ENCODE data around the gene KAT8.

The KAT8 gene

DNA sequence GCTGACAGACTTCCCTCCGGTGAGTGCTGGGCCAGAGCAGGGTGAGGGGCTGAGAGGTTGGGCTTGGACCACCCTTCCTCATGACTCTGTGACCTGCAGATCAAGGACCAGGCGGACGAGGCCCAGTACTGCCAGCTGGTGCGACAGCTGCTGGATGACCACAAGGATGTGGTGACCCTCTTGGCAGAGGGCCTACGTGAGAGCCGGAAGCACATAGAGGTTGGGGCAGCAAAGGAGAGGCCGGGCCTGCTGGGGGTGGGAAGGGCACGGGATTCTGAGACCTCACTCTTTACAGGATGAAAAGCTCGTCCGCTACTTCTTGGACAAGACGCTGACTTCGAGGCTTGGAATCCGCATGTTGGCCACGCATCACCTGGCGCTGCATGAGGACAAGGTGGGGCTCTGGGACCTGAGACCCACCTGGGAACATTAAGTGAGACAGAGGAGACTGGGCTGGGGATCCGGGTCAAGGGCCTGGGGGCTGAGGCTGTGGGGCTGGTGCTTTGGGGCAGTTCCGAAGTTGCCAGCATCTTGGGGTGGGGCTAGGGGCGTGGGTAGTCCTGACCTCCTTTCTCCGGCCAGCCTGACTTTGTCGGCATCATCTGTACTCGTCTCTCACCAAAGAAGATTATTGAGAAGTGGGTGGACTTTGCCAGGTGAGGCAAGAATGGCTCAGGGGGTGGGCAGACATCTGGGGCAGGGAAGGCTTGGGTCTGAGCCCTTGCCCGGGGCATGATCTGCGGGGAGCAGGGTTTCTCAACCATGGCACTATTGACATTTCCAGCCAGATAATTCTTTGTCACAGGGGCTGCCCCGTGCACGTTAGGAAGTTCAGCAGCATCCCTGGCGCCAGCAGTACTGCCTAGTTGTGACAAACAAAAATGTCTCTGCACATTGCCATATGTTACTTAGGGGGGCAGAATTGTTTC, 7.1 kb upstream of the KAT8 start:
- Mint-ChIP-seq H3K4me3 (peak overlapping the region in 1 of 2 donors; percentile 78), H3K27ac (no peak overlapping the region), H3K4me1 (peaks cover 61% of the 10 kb centered on the region), H3K27me3 (no peaks in the 10 kb centered on the region), H3K9me3 (no peaks in the 10 kb centered on the region)
- DNase-seq, result no peak
- ATAC-seq, result no peak

DNA sequence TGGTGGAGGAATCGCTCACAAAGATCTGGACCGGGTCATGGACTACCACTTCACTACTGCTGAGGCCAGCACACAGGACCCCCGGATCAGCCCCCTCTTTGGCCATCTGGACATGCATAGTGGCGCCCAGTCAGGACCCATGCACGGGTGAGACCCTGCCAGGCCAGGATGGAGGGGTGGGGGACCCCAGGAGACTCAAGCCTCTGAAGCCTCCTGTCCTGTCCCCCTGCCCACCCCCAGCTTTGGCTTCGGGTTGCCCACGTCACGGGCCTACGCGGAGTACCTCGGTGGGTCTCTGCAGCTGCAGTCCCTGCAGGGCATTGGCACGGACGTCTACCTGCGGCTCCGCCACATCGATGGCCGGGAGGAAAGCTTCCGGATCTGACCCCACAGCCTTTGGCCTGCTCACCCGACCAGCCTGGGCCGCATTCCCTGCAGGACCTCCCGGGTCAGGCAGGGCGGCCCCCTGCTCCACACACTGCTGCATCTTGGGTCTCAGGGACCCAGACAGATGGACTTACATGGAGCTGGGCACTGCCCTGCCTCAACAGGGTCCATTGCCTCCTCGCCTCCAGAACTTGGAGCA, 5.5 kb upstream of the KAT8 start:
- H3K9me3 Mint-ChIP-seq, result no peaks in the 10 kb centered on the region
- H3K27ac Mint-ChIP-seq, result no peak overlapping the region
- peaks cover 67% of the 10 kb centered on the region for H3K4me1 Mint-ChIP-seq
- no peak for ATAC-seq
- no peak for DNase-seq
- no peak overlapping the region for H3K4me3 Mint-ChIP-seq
- H3K27me3 Mint-ChIP-seq, result no peaks in the 10 kb centered on the region

DNA sequence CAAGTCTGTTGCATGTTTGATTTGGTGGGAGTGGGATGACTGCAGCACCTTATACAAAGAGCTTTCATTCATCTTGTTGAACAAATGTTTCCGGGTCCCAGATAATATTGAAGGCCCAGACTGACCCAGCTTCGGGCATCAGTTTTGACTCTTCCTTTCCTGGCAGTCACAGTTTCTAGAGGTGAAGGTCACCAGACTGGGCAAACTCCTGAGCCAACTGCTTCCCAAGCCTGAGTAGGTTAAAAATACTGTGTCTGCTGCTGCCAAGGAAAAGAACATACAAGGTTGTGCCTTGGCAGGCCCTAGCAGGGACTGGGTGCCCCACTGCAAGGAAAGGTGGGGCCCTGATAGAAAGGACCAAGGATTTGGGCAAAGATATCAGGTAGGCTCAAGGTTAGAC, 4.8 kb upstream of the KAT8 start:
- Mint-ChIP-seq H3K4me3 (no peak overlapping the region), H3K9me3 (no peaks in the 10 kb centered on the region), H3K4me1 (peaks cover 60% of the 10 kb centered on the region), H3K27me3 (no peaks in the 10 kb centered on the region), H3K27ac (peak overlapping the region in 1 of 2 donors; percentile 19)
- DNase-seq, result no peak
- ATAC-seq, result no peak

DNA sequence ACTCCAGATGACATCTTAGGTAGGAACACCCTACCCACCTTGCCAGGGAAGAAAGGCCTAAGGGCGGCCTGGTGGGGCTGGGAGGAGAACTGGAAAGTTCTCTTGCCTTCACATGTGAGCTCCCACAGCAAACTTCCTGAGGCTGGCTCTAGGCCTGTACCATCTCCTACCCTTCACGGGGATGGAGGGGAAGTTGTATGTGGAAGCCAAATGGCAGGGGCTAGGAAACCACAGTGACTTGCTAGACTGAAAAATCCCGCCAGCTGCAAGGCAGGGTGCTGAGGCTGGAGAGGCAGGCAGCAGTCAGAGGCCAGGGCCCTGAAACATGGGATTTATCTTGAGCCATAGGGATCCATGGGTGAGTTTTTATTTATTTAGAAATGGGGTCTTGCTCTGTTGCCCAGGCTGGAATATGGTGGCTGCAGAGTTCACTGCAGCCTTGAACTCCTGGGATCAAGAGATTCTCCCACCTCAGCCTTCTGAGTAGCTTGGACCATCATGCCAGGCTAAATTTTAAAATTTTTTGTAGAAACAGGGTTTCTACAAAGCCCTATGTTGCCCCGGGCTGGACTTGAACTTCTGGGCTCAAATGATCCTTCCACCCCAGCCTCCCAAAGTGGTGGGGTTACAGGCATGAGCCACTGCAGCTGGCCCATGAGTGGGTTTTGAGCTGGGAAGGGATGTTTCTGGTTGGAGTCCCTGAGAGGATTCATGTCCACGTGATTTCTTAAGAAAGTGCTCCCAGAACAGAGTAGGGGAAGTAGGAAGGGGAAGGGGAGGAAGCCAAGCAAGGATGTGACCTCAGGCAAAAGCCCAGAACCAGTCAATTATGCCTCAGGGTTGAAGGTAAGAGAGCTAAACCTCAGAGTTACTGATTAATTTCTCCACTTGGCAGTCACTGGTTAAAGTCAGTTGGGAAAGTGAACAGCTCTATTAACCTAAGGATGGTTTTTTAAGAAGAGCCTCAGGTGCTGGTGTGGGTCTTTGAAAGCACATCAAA, 4.0 kb upstream of the KAT8 start:
- ATAC-seq (no peak), DNase-seq (no peak)
- H3K4me1 Mint-ChIP-seq, result peaks cover 62% of the 10 kb centered on the region
- H3K4me3 Mint-ChIP-seq, result no peak overlapping the region
- peak overlapping the region in 1 of 2 donors; percentile 43 for H3K27ac Mint-ChIP-seq
- no peaks in the 10 kb centered on the region for H3K9me3 Mint-ChIP-seq
- H3K27me3 Mint-ChIP-seq, result no peaks in the 10 kb centered on the region

DNA sequence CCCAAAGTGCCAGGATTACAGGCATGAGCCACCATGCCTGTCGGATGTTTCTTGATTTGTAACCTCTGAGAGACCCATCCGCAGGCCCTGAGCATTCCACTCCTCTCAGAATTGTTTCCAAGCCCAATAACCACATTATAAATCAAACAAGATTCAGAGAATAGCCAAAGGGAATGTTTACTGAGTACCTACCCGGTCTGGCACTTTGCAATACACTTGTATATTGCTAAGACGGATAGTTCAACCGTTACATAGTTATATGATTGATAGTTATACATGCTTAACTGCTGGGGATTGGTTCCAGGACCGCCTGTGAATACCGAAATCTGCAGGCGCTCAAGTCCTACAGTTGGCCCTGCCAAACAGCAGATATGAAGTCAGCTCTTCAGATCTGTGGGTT, 3.0 kb upstream of the KAT8 start:
- DNase-seq (no peak), ATAC-seq (no peak)
- Mint-ChIP-seq H3K9me3 (no peaks in the 10 kb centered on the region), H3K27me3 (no peaks in the 10 kb centered on the region), H3K27ac (no peak overlapping the region), H3K4me3 (no peak overlapping the region), H3K4me1 (peaks cover 69% of the 10 kb centered on the region)

DNA sequence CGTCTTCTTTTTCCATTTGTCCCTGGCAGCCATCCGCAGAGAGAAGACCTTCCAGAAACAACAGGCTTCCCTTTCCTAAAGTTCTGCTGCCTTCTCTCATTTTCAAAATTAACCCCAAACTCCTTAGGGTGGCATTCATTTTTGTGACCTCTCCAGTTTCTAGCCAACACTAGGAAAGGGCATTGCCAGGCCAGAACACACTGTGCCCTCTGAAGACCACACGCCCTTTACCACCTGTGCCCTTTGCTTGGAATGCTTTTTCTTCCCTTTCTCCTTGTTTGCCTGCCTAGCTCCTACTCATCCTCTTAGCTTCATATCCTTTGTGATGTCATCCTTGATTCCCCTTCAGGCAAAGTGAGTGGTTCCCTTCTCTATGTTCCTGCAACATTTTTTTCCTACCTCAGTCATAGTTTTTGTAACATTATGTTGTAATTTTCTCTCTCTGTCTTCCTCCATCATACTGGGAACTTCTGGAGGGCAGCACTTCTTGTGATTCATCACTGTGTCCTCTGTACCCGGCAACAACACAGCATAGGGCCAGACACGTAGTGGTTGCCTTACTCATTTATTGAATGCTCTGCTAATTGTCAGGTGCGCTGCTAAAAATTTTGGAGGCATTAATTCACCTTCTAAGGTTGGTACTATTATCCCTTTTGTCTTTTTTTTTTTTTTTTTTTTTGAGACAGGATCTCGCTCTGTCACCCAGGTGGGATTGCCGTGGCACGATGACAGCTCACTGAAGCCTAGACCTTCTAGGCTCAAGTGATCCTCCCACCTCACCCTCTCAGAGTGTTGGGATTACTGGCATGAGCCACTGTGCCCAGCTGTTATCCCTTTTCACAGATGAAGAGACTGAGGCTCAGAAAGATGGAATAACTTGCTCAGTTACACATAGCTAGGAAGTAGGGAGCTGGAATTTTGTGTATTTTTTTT, 1.0 kb downstream of the KAT8 start:
- Mint-ChIP-seq H3K9me3 (no peaks in the 10 kb centered on the region), H3K4me3 (peak overlapping the region; percentile 87 to 96), H3K27me3 (no peaks in the 10 kb centered on the region), H3K27ac (peak overlapping the region; percentile 50 to 90), H3K4me1 (peaks cover 44% of the 10 kb centered on the region)
- DNase-seq (no peak), ATAC-seq (no peak)

DNA sequence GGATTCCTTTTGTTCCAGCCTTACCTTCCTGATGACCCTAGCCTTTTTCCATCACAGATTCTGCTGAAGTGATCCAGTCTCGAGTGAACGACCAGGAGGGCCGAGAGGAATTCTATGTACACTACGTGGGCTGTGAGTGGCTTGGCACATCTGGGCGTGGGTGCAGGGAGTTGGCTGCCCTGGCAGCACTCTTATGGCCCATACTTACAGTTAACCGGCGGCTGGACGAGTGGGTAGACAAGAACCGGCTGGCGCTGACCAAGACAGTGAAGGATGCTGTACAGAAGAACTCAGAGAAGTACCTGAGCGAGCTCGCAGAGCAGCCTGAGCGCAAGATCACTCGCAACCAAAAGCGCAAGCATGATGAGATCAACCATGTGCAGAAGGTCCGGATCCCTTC, 2.7 kb downstream of the KAT8 start:
- H3K4me3 Mint-ChIP-seq, result no peak overlapping the region
- H3K27me3 Mint-ChIP-seq, result no peaks in the 10 kb centered on the region
- H3K27ac Mint-ChIP-seq, result peak overlapping the region in 1 of 2 donors; percentile 64
- no peak for DNase-seq
- no peaks in the 10 kb centered on the region for H3K9me3 Mint-ChIP-seq
- ATAC-seq, result no peak
- peaks cover 31% of the 10 kb centered on the region for H3K4me1 Mint-ChIP-seq

DNA sequence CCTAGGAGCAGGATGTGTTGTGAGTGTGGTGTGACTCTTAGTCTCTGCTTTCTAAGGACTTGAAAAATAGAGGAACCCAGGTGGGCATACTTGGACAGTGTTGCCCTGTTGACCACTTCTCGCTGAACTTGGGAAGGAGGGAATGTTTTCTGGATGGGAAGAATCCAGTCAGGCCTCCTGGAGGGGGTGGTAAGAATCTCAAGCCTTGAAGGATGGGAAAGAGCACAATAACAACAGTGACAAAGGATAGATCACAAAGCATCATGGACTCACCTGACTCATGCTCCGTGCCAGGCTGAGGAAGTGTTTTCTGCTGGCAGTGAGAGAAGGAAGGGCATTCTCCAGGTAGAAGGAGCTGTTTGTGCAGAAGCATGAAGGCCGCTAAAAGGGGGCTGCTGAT, 8.4 kb downstream of the KAT8 start:
- no peaks in the 10 kb centered on the region for H3K9me3 Mint-ChIP-seq
- no peak for ATAC-seq

DNA sequence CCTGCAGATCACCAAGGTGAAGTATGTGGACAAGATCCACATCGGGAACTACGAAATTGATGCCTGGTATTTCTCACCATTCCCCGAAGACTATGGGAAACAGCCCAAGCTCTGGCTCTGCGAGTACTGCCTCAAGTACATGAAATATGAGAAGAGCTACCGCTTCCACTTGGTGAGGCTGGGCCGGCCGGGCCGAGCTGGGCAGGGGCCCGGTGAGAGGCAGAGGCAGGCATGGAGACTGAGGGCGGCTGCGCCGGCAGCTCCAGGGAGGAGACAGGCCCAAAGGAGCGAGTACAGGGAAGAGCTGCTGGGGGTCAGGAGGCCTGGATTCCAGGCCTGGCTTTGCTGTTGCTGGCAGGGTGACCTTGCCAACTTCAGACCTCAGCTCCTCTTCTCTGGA, 9.7 kb downstream of the KAT8 start:
- ATAC-seq (no peak), DNase-seq (no peak)
- Mint-ChIP-seq H3K4me1 (peaks cover 6% of the 10 kb centered on the region), H3K27ac (peak overlapping the region in 1 of 2 donors; percentile 34), H3K4me3 (no peak overlapping the region), H3K27me3 (no peaks in the 10 kb centered on the region), H3K9me3 (no peaks in the 10 kb centered on the region)

More for the DNA sequence above, 8.4 kb downstream of the KAT8 start:
- Mint-ChIP-seq H3K4me1 (peaks cover 6% of the 10 kb centered on the region), H3K27me3 (no peaks in the 10 kb centered on the region), H3K4me3 (no peak overlapping the region), H3K27ac (peak overlapping the region in 1 of 2 donors; percentile 89)
- DNase-seq, result no peak

DNA sequence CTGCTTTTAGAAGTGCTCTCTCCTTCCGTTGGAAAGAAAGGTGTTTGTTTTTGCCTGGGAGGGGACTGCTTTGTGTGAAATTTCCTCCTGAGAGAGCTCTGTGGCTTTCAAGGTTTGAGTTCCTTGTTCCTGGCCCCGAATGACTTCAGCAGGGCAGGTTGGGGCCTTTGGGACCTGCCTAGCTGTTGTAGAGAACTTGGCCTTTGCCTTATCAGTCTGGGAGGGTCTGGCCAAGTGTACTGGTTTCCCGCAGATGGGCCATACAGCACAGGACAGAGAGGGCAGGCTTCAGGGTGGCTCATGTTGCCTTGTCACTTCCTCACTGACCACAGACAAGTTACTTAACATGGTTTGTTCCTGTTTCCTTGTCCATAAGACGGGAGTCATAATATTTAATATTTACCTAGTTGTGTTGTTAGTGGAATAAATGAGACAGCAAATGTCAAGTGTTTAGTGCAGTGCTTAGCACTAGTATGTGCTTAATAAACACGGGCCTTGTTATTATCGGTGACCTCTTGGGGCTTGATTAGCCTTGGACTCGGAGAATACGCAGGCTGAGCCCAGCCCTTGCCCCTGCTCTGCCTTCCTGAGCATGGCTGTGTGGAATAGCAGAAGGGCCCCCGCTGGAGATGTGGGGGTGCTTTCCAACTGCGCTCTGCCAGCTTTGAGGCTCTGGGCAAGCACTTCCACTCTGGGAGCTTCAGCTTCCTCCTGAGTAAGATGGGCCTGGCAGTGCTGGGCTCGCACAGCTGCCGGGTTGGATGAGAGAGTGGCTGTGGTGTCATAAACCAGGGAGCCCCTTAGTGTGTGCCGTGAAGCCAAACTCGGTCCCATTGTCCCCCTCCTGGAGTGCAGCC, 11.5 kb downstream of the KAT8 start:
- Mint-ChIP-seq H3K9me3 (no peaks in the 10 kb centered on the region), H3K4me1 (peaks cover 6% of the 10 kb centered on the region), H3K27ac (peak overlapping the region; percentile 6 to 27), H3K27me3 (no peaks in the 10 kb centered on the region), H3K4me3 (no peak overlapping the region)
- no peak for ATAC-seq
- no peak for DNase-seq

DNA sequence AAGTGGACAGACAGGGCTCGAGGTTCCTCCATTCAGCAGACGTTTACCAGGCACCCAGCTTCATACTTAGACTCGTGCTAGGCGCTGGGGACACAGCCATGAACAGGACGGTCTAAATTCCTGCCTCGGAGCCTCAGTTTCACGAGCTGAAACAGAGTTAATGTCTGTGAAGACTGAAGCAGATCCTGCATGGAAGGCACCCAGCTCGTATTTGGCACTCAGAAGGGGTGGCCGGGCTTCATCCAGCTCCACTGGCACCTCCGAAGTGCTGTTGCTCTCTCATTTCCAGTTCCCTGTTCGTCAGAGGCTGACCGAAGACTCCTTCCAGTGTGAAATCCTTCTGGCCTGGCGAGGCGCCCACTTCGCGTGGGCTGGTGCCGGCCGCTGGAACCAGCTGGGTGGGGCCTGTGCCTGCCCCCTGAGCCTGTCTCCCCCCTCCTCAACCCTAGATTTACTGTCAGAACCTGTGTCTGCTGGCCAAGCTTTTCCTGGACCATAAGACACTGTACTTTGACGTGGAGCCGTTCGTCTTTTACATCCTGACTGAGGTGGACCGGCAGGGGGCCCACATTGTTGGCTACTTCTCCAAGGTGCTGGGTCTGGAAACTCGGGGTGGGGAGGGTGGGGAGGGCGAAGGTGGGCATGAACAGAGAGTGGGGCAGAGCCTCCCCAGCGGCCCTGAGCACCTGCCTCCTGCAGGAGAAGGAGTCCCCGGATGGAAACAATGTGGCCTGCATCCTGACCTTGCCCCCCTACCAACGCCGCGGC, 12.3 kb downstream of the KAT8 start:
- Mint-ChIP-seq H3K9me3 (no peaks in the 10 kb centered on the region), H3K27ac (no peak overlapping the region), H3K4me1 (peaks cover 6% of the 10 kb centered on the region), H3K4me3 (no peak overlapping the region), H3K27me3 (no peaks in the 10 kb centered on the region)
- DNase-seq (no peak), ATAC-seq (no peak)

DNA sequence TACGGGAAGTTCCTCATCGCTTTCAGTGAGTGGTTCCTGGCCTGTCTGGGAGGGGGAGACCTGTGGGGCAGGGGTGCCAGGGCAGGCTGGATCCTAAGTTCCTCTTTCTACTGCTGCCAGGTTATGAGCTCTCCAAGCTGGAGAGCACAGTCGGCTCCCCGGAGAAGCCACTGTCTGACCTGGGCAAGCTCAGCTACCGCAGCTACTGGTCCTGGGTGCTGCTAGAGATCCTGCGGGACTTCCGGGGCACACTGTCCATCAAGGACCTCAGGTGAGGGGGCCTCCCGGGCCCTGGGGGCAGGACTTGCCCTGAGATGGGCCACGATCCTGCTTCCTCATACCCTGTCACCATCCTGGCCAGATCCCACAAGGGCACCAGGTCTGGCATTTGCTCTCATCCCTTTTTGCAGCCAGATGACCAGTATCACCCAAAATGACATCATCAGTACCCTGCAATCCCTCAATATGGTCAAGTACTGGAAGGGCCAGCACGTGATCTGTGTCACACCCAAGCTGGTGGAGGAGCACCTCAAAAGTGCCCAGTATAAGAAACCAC, 12.9 kb downstream of the KAT8 start:
- DNase-seq (no peak), ATAC-seq (no peak)
- Mint-ChIP-seq H3K4me3 (no peak overlapping the region), H3K27me3 (no peaks in the 10 kb centered on the region), H3K4me1 (peaks cover 6% of the 10 kb centered on the region), H3K9me3 (no peaks in the 10 kb centered on the region), H3K27ac (no peak overlapping the region)

DNA sequence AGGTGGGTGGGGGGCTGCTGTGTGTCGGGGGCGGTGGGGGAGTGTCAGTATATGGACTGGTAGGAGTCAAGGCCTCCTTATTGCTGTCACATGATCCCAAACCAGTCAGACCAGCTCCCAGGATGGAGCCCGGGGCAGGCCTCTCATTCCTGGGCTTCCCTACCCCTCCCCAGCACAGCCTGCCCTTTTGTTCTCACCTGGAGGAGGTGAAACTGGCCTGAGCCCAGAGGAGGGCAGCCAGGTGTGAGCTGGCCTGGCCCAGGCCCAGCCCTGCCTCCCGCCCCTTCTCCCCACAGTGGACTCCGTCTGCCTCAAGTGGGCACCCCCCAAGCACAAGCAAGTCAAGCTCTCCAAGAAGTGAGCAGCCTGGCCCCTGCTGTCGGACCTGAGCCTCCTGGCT, 13.4 kb downstream of the KAT8 start:
- no peak overlapping the region for H3K4me3 Mint-ChIP-seq
- DNase-seq (no peak), ATAC-seq (no peak)
- no peaks in the 10 kb centered on the region for H3K9me3 Mint-ChIP-seq
- H3K27me3 Mint-ChIP-seq, result no peaks in the 10 kb centered on the region
- H3K4me1 Mint-ChIP-seq, result peaks cover 6% of the 10 kb centered on the region
- peak overlapping the region in 1 of 2 donors; percentile 59 for H3K27ac Mint-ChIP-seq
